H9 (cell line): ENCODE results near the gene GLT8D1. TPM values are rescaled to one million over a fixed set of nuclear protein-coding genes. Genes with fewer than 3 reads are reported as not detected.

Source experiments
- DNase-seq: peaks from one replicate; pipeline ENCODE4 v3.0.0-alpha.2; 2017
- H2AFZ ChIP-seq: one replicate; pipeline ENCODE4 v1.6.1; 2013; ENCODE audit warnings: mild to moderate bottlenecking, low read length, control low read depth, moderate library complexity
- H2AK5ac ChIP-seq: 2 replicates; pipeline ENCODE4 v1.6.1; 2013; ENCODE audit warnings: low read length, control low read depth, mixed read lengths; ENCODE audit not compliant: insufficient read length
- H2BK120ac ChIP-seq: one replicate; pipeline ENCODE4 v1.6.1; 2013; ENCODE audit warnings: low read depth, mild to moderate bottlenecking, low read length, control low read depth, inconsistent platforms; ENCODE audit not compliant: poor library complexity, severe bottlenecking
- H2BK12ac ChIP-seq: 2 replicates; pipeline ENCODE4 v1.6.1; 2013; ENCODE audit warnings: low read length, control low read depth, mixed read lengths, low read depth; ENCODE audit not compliant: insufficient read length
- H2BK15ac ChIP-seq: 2 replicates; pipeline ENCODE4 v1.6.1; 2013; ENCODE audit warnings: low read depth, low read length, control low read depth
- H2BK20ac ChIP-seq: one replicate; pipeline ENCODE4 v1.6.1; 2013; ENCODE audit warnings: low read depth, mild to moderate bottlenecking, low read length, control low read depth, inconsistent platforms; ENCODE audit not compliant: poor library complexity, severe bottlenecking
- H2BK5ac ChIP-seq: 2 replicates; pipeline ENCODE4 v1.6.1; 2013; ENCODE audit warnings: low read length, control low read depth, mixed read lengths; ENCODE audit not compliant: insufficient read length
- H3K14ac ChIP-seq: 2 replicates; pipeline ENCODE4 v1.6.1; 2013; ENCODE audit warnings: low read length, control low read depth; ENCODE audit not compliant: insufficient read depth
- H3K18ac ChIP-seq: 2 replicates; pipeline ENCODE4 v1.6.1; 2013; ENCODE audit warnings: low read depth, mild to moderate bottlenecking, mixed read lengths, low read length, control low read depth; ENCODE audit not compliant: insufficient read length
- H3K23ac ChIP-seq: 2 replicates; pipeline ENCODE4 v1.6.1; 2013; ENCODE audit warnings: low read length, control low read depth, mixed read lengths, low read depth; ENCODE audit not compliant: insufficient read length
- H3K23me2 ChIP-seq: 2 replicates; pipeline ENCODE4 v1.6.1; 2013; ENCODE audit warnings: low read depth, mild to moderate bottlenecking, mixed read lengths, low read length, control low read depth; ENCODE audit not compliant: insufficient read length, poor library complexity, severe bottlenecking
- H3K27ac ChIP-seq: 2 replicates; pipeline ENCODE4 v1.5.1; 2013; ENCODE audit warnings: low read length, control low read depth, mixed read lengths, low read depth; ENCODE audit not compliant: insufficient read length
- H3K27me3 ChIP-seq: 2 replicates; pipeline ENCODE4 v1.6.1; 2013; ENCODE audit warnings: low read length, control low read depth, inconsistent platforms; ENCODE audit not compliant: insufficient read depth
- H3K4ac ChIP-seq: 2 replicates; pipeline ENCODE4 v1.6.1; 2013; ENCODE audit warnings: low read depth, mild to moderate bottlenecking, control low read depth, inconsistent platforms, low read length, moderate library complexity
- H3K4me1 ChIP-seq: 2 replicates; pipeline ENCODE4 v1.6.1; 2013; ENCODE audit warnings: low read length, control low read depth, inconsistent platforms; ENCODE audit not compliant: insufficient read depth
- H3K4me2 ChIP-seq: 2 replicates; pipeline ENCODE4 v1.6.1; 2013; ENCODE audit warnings: low read length, control low read depth, mixed read lengths; ENCODE audit not compliant: insufficient read length, insufficient read depth
- H3K56ac ChIP-seq: 2 replicates; pipeline ENCODE4 v1.6.1; 2013; ENCODE audit warnings: low read depth, mild to moderate bottlenecking, mixed read lengths, low read length, control low read depth; ENCODE audit not compliant: insufficient read length
- H3K79me1 ChIP-seq: 2 replicates; pipeline ENCODE4 v1.6.1; 2013; ENCODE audit warnings: low read depth, mild to moderate bottlenecking, moderate library complexity, low read length, control low read depth, inconsistent platforms; ENCODE audit not compliant: insufficient read depth, poor library complexity, severe bottlenecking
- H3K79me2 ChIP-seq: 2 replicates; pipeline ENCODE4 v1.6.1; 2013; ENCODE audit warnings: low read length, control low read depth, inconsistent platforms; ENCODE audit not compliant: insufficient read depth
- H3K9ac ChIP-seq: 2 replicates; pipeline ENCODE4 v1.6.1; 2013; ENCODE audit warnings: low read length, control low read depth, mixed read lengths; ENCODE audit not compliant: insufficient read length; ENCODE audit errors: extremely low read depth
- H3K9me3 ChIP-seq: one replicate; pipeline ENCODE4 v1.6.1; 2013; ENCODE audit warnings: low read depth, low read length, inconsistent platforms; ENCODE audit not compliant: control insufficient read depth
- H3T11ph ChIP-seq: one replicate; pipeline ENCODE4 v1.6.1; 2013; ENCODE audit warnings: mild to moderate bottlenecking, low read length, control low read depth, inconsistent platforms
- H4K20me1 ChIP-seq: one replicate; pipeline ENCODE4 v1.6.1; 2013; ENCODE audit not compliant: control insufficient read depth, insufficient read length, insufficient read depth
- H4K5ac ChIP-seq: 2 replicates; pipeline ENCODE4 v1.6.1; 2013; ENCODE audit warnings: low read depth, mild to moderate bottlenecking, mixed read lengths, low read length, control low read depth; ENCODE audit not compliant: insufficient read length
- H4K8ac ChIP-seq: replicated peaks from 2 replicates; pipeline ENCODE4 v1.6.1; 2013; ENCODE audit warnings: low read length, control low read depth, mixed read lengths, low read depth; ENCODE audit not compliant: insufficient read length
- H4K91ac ChIP-seq: 2 replicates; pipeline ENCODE4 v1.6.1; 2013; ENCODE audit warnings: low read depth, mild to moderate bottlenecking, moderate library complexity, mixed read lengths, low read length, control low read depth; ENCODE audit not compliant: insufficient read length
- H3K27ac Mint-ChIP-seq, 3 experiments: 2 replicates in 2 of 3; 3 replicates in 1 of 3; pipeline ENCODE4 v1.8.0; 2020 to 2021; ENCODE audit warnings: mixed read lengths in 3 of 3, mild to moderate bottlenecking in 1 of 3, moderate library complexity in 1 of 3
- H3K27me3 Mint-ChIP-seq: 2 replicates; pipeline ENCODE4 v1.8.0; 2021; ENCODE audit warnings: low read depth, mild to moderate bottlenecking, moderate library complexity, mixed read lengths
- H3K36me3 Mint-ChIP-seq, 3 experiments: 2 replicates in 2 of 3; 3 replicates in 1 of 3; pipeline ENCODE4 v1.8.0; 2020 to 2021; ENCODE audit warnings: low read depth in 3 of 3, mixed read lengths in 3 of 3; ENCODE audit not compliant: insufficient read depth in 1 of 3
- H3K4me1 Mint-ChIP-seq, 2 experiments: 2 replicates each; pipeline ENCODE4 v1.8.0; 2020; ENCODE audit warnings: mixed read lengths in 2 of 2
- H3K4me3 Mint-ChIP-seq, 2 experiments: 2 replicates in 1 of 2; 3 replicates in 1 of 2; pipeline ENCODE4 v1.8.0; 2020 to 2021; ENCODE audit warnings: mild to moderate bottlenecking in 2 of 2, mixed read lengths in 2 of 2, moderate library complexity in 1 of 2
- H3K9me3 Mint-ChIP-seq, 2 experiments: 2 replicates in 1 of 2; 3 replicates in 1 of 2; pipeline ENCODE4 v1.8.0; 2020; ENCODE audit warnings: mild to moderate bottlenecking in 2 of 2, mixed read lengths in 2 of 2, moderate library complexity in 1 of 2
- CTCF ChIP-seq: fragments of 200-600 bp; sonication (generic); conservative IDR thresholded peaks from 3 replicates; pipeline ENCODE4 v1.8.0; 2021; ENCODE audit warnings: antibody characterized with exemption, mild to moderate bottlenecking
- WGBS: extraction: QIAGEN DNeasy Blood & Tissue Kit; methylation state at CpG from one replicate; pipeline ENCODE4 v1.1.7; 2013; ENCODE audit warnings: missing lambda C conversion rate, low lambda C conversion rate, mixed read lengths; ENCODE audit not compliant: insufficient read length; ENCODE audit errors: extremely low coverage; 5-methylcytosine and 5-hydroxymethylcytosine counted together
- total RNA-seq: library from RNA; stranded (reverse); gene quantifications from 2 replicates; pipeline ENCODE4 v1.2.1, GENCODE V29; 2021

The GLT8D1 gene
- total RNA-seq, 1 experiment from 2014 or later: 39.3 TPM

DNA sequence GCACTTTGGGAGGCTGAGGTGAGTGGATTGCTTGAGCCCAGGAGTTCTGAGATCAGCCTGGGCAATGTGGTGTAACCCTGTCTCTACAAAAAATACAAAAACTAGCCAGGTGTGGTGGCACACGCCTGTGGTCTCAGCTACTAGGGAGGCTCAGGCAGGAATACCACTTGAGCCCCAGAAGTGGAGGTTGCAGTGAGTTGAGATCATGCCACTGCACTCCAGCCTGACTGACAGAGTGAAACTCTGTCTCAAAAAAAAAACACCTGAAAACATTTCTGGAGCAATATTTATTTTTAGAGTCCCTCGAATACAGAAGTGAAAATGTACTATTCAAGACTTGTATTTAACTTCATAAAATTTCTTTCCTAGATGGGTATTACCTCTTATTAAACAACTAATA is 4.9 kb upstream of the GLT8D1 start:
- no peak overlapping the region for H2BK20ac ChIP-seq
- H4K20me1 ChIP-seq: no peaks in the 10 kb centered on the region
- no peaks in the 10 kb centered on the region for H3K27me3 Mint-ChIP-seq
- H3K56ac ChIP-seq: no peak overlapping the region
- no peak overlapping the region for H4K5ac ChIP-seq
- no peak for TF ChIP-seq CTCF
- no peak overlapping the region for H3K27ac Mint-ChIP-seq
- H2BK15ac ChIP-seq: no peak overlapping the region
- no CpG with 5 or more reads among the region's 2 CpGs for WGBS
- H3K9me3 ChIP-seq: no peaks in the 10 kb centered on the region
- no peaks in the 10 kb centered on the region for H3K27me3 ChIP-seq
- no peak overlapping the region for H3K27ac ChIP-seq
- H3T11ph ChIP-seq: no peak overlapping the region
- H3K79me2 ChIP-seq: peaks cover 3% of the 10 kb centered on the region; the same call in 1 of the 2 replicates
- H3K4me1 ChIP-seq: no peaks in the 10 kb centered on the region; the same call in 1 of the 2 replicates
- H3K23ac ChIP-seq: no peak overlapping the region
- peaks cover 16% of the 10 kb centered on the region for H3K23me2 ChIP-seq
- H4K91ac ChIP-seq: no peak overlapping the region
- H2BK120ac ChIP-seq: no peak overlapping the region
- peaks cover 9 to 12% of the 10 kb centered on the region in 2 experiments for H3K4me1 Mint-ChIP-seq
- H3K14ac ChIP-seq: no peak overlapping the region
- no peak overlapping the region for H2AK5ac ChIP-seq
- no peak overlapping the region for H2BK5ac ChIP-seq
- H2AFZ ChIP-seq: no peak overlapping the region
- H3K4me2 ChIP-seq: no peak overlapping the region
- H3K36me3 Mint-ChIP-seq: peaks cover 10 to 24% (median 20%) of the 10 kb centered on the region in 3 experiments; a peak in 6 of 7 replicates
- no peak overlapping the region for H3K4me3 Mint-ChIP-seq
- no peak overlapping the region for H3K4ac ChIP-seq
- H2BK12ac ChIP-seq: no peak overlapping the region
- H3K18ac ChIP-seq: no peak overlapping the region
- DNase-seq: no peak
- H4K8ac ChIP-seq: no peak overlapping the region
- H3K79me1 ChIP-seq: no peaks in the 10 kb centered on the region
- no peaks in the 10 kb centered on the region; a peak in 1 of 5 replicates for H3K9me3 Mint-ChIP-seq
- H3K9ac ChIP-seq: no peak overlapping the region
